Activated T-cell treated with anti-CD3 and anti-CD28 coated beads, Interleukin-2, amount 50 U/mL, for 72 hours (primary cell): ENCODE measurements around the gene ADPRM. TPM values are rescaled to one million over a fixed set of nuclear protein-coding genes. Genes with fewer than 3 reads are reported as not detected.
"Not testable (repeated sequence)": the region's sequence is repeated elsewhere in the genome, so short reads cannot be mapped to it uniquely, and the experiment has no call there.

Source experiments
- ATAC-seq, 2 donors: fragments of 150-1000 bp; cut with Tn5 transposase; replicated peaks in 1 of 2; 2 replicates each; pipeline ENCODE4 v1.10.0; 2021; ENCODE audit warnings: moderate library complexity in 2 of 2, mild to moderate bottlenecking in 1 of 2
- DNase-seq, 2 donors: peaks; one replicate each; pipeline ENCODE4 v3.0.0; 2021 to 2022; ENCODE audit warnings: mixed read lengths in 1 of 2
- H3K27ac Mint-ChIP-seq: one replicate; pipeline ENCODE4 v1.8.0; 2022; ENCODE audit warnings: mild to moderate bottlenecking, moderate library complexity, mixed read lengths
- H3K27me3 Mint-ChIP-seq: one replicate; pipeline ENCODE4 v1.8.0; 2022; ENCODE audit warnings: low read depth, mixed read lengths
- H3K36me3 Mint-ChIP-seq, 2 donors: one replicate each; pipeline ENCODE4 v1.8.0; 2022; ENCODE audit warnings: mixed read lengths in 2 of 2, mild to moderate bottlenecking in 1 of 2; ENCODE audit not compliant: insufficient read depth in 2 of 2
- H3K4me1 Mint-ChIP-seq: one replicate; pipeline ENCODE4 v1.8.0; 2022; ENCODE audit warnings: low read depth, mixed read lengths
- H3K4me3 Mint-ChIP-seq, 2 donors: one replicate each; pipeline ENCODE4 v1.8.0; 2022; ENCODE audit warnings: mild to moderate bottlenecking in 2 of 2, mixed read lengths in 2 of 2, moderate library complexity in 2 of 2
- H3K9me3 Mint-ChIP-seq, 2 donors: one replicate each; pipeline ENCODE4 v1.8.0; 2022; ENCODE audit warnings: mixed read lengths in 2 of 2
- total RNA-seq, 2 donors: library from RNA; stranded (reverse); gene quantifications; one replicate each; pipeline ENCODE4 v1.2.3, GENCODE V29; 2022

Gene ADPRM
- total RNA-seq, 2 donors from 2014 or later: 22.6 to 28.7 TPM

DNA sequence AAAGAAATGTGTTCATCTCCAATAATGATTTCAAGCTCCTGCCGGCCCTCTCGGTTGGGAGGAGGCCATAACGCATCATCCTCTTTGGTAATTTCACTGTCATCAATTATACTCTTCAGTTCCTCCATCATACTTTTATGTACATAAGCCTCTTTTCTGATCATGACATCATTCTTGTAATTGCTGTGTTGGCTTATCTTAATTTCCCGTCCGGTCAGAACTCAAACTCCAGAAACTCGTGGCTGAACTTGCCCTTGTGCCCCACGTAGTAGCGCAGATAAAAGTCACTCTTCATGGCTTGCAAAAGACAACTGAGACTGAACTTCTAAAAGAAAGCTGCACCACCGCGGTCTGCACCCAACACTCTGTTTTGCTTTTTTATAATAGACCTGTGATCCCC, 18.8 kb downstream of the ADPRM start:
- DNase-seq: no peak
- peaks cover 5 to 15% of the 10 kb centered on the region in 2 donors for H3K36me3 Mint-ChIP-seq
- H3K27me3 Mint-ChIP-seq: no peaks in the 10 kb centered on the region
- no peak overlapping the region for H3K4me3 Mint-ChIP-seq
- H3K9me3 Mint-ChIP-seq: no peaks in the 10 kb centered on the region
- ATAC-seq: no peak
- no peak overlapping the region for H3K27ac Mint-ChIP-seq
- peaks cover 12% of the 10 kb centered on the region for H3K4me1 Mint-ChIP-seq

DNA sequence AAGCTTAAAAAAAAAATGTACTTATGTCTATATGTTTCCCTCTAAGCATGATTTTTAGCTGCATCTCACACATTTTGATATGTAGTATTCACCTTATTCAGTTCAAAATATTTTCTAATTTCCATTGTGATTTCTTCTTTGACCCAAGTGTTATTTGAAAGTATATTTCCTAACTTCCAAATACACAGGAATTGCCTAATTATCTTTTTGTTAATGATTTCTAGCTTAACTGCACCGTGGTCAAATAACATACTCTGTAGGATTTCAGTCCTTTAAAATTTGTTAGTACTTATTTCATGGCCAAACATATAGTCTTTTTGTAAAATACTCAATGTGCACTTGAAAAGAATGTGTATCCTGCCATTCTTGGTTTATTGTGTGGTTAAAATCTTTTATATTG, 21.2 kb downstream of the ADPRM start:
- Mint-ChIP-seq H3K36me3 (peaks cover 0 to 5% of the 10 kb centered on the region in 2 donors), H3K9me3 (no peaks in the 10 kb centered on the region), H3K4me1 (peaks cover 12% of the 10 kb centered on the region), H3K27ac (peak overlapping the region; percentile 76), H3K4me3 (no peak overlapping the region), H3K27me3 (no peaks in the 10 kb centered on the region)
- ATAC-seq (no peak), DNase-seq (no peak)

DNA sequence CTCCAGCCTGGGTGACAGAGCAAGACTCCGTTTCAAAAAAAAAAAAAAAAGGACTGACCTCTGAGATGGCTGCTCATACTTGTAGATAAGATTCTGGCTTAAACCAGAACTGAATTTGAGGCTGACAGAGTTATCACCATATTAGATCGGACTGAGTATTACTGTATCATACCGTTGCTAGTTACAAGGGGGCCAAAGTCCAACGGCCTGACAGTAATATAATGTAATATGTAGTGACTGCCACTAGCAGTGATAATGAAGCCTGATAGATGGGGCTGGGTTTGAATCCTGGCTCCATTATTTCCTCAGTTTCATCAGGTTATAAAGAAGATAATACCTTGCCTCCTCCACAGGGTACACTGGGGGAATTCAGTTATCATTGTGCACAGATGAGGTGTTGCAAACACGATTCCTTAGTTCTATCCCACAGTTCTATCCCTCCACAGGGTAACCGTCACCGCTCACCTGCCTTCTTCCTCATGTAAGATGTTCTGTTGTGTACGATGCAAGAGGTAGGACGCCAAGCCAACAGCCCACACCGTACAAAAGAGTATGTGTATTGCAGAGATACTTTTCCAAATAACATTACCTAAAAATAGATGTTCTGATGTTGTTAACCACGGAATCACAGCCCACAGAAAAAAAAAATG, 27.3 kb downstream of the ADPRM start:
- peaks cover 17% of the 10 kb centered on the region for H3K4me1 Mint-ChIP-seq
- no peak overlapping the region for H3K27ac Mint-ChIP-seq

DNA sequence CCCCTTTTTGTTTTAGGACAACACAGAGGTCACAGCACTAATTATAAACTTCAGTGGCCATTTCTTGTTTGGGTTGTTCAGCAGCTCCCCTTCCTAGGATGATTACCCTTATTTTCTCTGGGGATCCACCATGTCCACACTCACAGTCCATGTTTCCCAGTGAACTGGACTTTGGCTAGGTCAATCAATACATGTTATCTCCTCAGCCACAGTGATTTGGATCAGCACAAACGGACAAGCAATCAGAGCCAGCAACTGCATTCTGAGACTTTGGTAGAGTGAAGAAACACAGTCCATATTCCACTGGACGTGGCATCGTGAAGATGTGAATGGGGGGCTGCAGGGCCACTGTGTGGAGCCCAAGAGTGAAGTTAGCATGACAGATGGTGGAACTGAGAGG, 27.9 kb downstream of the ADPRM start:
- peaks cover 22% of the 10 kb centered on the region for H3K4me1 Mint-ChIP-seq
- H3K9me3 Mint-ChIP-seq: no peaks in the 10 kb centered on the region
- no peak for DNase-seq
- no peak overlapping the region for H3K27ac Mint-ChIP-seq
- no peak overlapping the region for H3K4me3 Mint-ChIP-seq
- H3K36me3 Mint-ChIP-seq: no peaks in the 10 kb centered on the region
- no peaks in the 10 kb centered on the region for H3K27me3 Mint-ChIP-seq
- ATAC-seq: no peak

More for the DNA sequence above, 27.3 kb downstream of the ADPRM start:
- no peak for DNase-seq
- no peak for ATAC-seq
- Mint-ChIP-seq H3K27me3 (no peaks in the 10 kb centered on the region), H3K4me3 (no peak overlapping the region), H3K9me3 (no peaks in the 10 kb centered on the region), H3K36me3 (no peaks in the 10 kb centered on the region)

DNA sequence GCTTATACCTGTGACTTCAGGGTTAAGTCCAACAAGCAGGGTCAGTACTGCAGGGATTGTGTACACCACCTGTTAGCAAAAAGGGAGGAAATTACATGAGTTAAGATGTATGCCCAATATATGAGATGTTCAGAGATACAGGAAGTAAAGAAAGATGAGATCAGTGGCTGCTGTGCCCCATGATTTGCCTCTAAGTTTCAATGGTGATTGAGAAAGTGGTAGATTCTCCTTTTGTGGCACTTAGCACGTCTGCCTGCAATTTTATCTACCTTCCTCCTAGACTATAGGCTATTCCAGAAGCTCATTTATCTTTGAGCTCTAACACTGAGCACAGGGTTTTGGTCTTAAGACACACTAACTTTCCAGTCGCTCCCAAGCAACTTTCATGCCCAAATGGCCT, 28.8 kb downstream of the ADPRM start:
- ATAC-seq: no peak
- H3K9me3 Mint-ChIP-seq: no peaks in the 10 kb centered on the region

DNA sequence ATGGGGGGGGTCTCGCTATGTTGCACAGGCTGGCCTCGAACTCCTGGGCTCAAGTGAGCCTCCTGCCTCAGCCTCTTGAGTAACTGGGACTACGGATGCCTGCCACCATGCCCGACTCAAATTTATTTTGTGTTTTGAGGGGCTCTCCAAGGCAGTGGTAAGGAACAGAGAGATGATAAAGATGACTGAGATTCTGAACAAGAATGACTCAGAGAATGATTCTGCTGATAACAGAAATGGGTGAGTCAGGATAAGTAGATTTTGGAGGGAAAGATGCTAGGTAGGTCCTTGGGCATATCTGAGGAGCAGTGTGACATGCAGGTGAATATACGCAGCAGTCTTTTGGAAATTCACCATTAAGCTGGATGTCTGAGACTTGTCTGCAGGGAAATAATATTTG, 29.8 kb downstream of the ADPRM start:
- H3K27ac Mint-ChIP-seq: no peak overlapping the region
- H3K36me3 Mint-ChIP-seq: no peaks in the 10 kb centered on the region
- H3K4me1 Mint-ChIP-seq: peaks cover 30% of the 10 kb centered on the region
- H3K4me3 Mint-ChIP-seq: no peak overlapping the region
- ATAC-seq: peak; percentile 70 to 71
- no peaks in the 10 kb centered on the region for H3K27me3 Mint-ChIP-seq
- H3K9me3 Mint-ChIP-seq: no peaks in the 10 kb centered on the region
- DNase-seq: peak; percentile 8 to 30

More for the DNA sequence above, 28.8 kb downstream of the ADPRM start:
- peaks cover 28% of the 10 kb centered on the region for H3K4me1 Mint-ChIP-seq
- no peak for DNase-seq
- H3K27me3 Mint-ChIP-seq: no peaks in the 10 kb centered on the region
- H3K4me3 Mint-ChIP-seq: no peak overlapping the region
- H3K36me3 Mint-ChIP-seq: no peaks in the 10 kb centered on the region
- no peak overlapping the region for H3K27ac Mint-ChIP-seq

DNA sequence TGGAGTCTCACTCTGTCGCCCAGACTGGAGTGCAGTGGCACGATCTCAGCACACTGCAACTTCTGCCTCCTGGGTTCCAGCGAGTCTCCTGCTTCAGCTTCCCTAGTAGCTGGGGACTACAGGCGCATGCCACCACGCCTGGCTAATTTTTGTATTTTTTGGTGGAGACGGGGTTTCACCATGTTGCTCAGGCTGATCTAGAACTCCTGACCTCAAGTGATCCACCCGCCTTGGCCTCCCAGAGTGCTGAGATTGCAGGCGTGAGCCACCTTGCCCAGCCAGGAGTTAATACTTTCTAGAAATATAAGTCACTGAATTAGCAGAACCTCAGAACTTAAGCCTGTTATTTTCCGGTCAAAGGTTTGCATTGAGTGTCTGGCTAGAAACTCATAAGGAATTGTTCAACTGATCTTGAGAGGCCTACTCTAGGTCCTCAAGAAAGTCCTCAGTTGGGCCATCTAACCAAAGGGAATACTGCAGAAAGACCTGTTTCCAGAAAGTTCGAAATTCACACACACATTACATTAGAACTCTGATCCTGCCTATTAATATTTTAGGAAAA, 31.0 kb downstream of the ADPRM start:
- Mint-ChIP-seq H3K36me3 (no peaks in the 10 kb centered on the region), H3K9me3 (no peaks in the 10 kb centered on the region), H3K27ac (no peak overlapping the region), H3K4me3 (no peak overlapping the region), H3K27me3 (no peaks in the 10 kb centered on the region), H3K4me1 (peaks cover 30% of the 10 kb centered on the region)
- no peak for ATAC-seq
- DNase-seq: no peak

DNA sequence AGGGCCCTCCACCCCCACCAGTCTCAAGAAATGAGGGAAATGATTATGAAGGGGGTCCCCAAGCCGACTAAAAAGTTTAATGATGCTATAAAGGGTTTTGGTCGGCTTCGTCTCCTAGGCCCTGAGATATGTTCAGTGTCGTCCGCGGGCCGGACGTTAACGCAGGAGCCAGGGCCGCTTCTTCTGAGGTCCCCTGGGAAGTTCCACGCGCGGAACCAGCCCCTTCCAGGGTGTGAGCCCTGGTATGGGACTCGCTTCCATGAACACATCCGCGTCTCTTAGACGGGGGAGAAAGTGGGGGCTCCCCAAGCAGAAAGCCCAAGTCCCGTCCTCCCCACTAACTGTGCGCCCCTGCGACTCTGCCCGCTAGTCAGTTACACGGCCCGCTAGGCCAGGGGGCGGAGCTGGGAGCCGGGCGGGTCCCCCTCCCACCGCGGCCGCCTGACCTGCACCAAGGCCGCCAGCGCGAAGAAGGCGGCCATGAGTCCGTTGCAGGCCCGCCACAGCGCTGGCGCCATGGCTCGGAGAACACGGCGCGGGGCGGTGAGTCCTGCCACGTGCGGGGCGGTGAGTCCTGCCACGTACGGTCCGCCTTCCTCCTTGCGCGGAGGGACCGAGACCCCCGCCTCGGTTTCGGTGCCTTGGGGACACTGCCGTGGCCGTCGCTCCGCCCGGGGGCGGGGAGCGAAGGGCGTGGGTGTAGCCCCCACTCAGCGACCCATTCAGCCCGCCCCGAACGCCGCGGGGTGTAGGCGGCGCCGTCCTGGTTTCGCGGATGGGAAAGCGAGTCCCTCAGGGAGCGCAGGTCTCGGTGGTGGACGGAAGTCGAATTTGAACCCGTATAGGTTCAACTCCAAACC, 32.2 kb downstream of the ADPRM start, which contains the start of gene TMEM220:
TMEM220 (minus strand) TSS at position 690 of the 860 bp plus-strand sequence; CDS start at position 518, 172 bp downstream.
- ATAC-seq: peak; percentile 75 to 77
- no peaks in the 10 kb centered on the region for H3K9me3 Mint-ChIP-seq
- H3K27ac Mint-ChIP-seq: peak within 1 kb of the TSS; percentile 54
- DNase-seq: peak; percentile 58 to 61
- no peaks in the 10 kb centered on the region for H3K27me3 Mint-ChIP-seq
- H3K36me3 Mint-ChIP-seq: no peaks in the 10 kb centered on the region
- H3K4me3 Mint-ChIP-seq: peak within 1 kb of the TSS; percentile 91 to 97
- H3K4me1 Mint-ChIP-seq: peaks cover 30% of the 10 kb centered on the region

- not testable (repeated sequence) for H3K36me3 Mint-ChIP-seq, H3K27me3 Mint-ChIP-seq, ATAC-seq, H3K9me3 Mint-ChIP-seq
- peak in 1 of 2 donors; percentile 15 for DNase-seq
- H3K4me3 Mint-ChIP-seq: peak overlapping the region; percentile 91 to 97
- peaks cover 30% of the 10 kb centered on the region for H3K4me1 Mint-ChIP-seq
- H3K27ac Mint-ChIP-seq: peak overlapping the region; percentile 54
Observed at GRCh38 chr17:10730247-10730646, 32.9 kb downstream of the ADPRM start.

- no peak overlapping the region for H3K27ac Mint-ChIP-seq
- no peaks in the 10 kb centered on the region for H3K27me3 Mint-ChIP-seq
- DNase-seq (no peak), ATAC-seq (no peak)
- H3K4me3 Mint-ChIP-seq: peak overlapping the region; percentile 67 to 97
- H3K4me1 Mint-ChIP-seq: peaks cover 28% of the 10 kb centered on the region
- H3K9me3 Mint-ChIP-seq: no peaks in the 10 kb centered on the region
- no peaks in the 10 kb centered on the region for H3K36me3 Mint-ChIP-seq
Observed at GRCh38 chr17:10731408-10731879, 34.0 kb downstream of the ADPRM start.

- not testable (repeated sequence) for H3K4me3 Mint-ChIP-seq, H3K36me3 Mint-ChIP-seq, H3K9me3 Mint-ChIP-seq, H3K27ac Mint-ChIP-seq, H3K27me3 Mint-ChIP-seq, DNase-seq, ATAC-seq
- peaks cover 25% of the 10 kb centered on the region for H3K4me1 Mint-ChIP-seq
Observed at GRCh38 chr17:10732121-10732520, 34.7 kb downstream of the ADPRM start.

DNA sequence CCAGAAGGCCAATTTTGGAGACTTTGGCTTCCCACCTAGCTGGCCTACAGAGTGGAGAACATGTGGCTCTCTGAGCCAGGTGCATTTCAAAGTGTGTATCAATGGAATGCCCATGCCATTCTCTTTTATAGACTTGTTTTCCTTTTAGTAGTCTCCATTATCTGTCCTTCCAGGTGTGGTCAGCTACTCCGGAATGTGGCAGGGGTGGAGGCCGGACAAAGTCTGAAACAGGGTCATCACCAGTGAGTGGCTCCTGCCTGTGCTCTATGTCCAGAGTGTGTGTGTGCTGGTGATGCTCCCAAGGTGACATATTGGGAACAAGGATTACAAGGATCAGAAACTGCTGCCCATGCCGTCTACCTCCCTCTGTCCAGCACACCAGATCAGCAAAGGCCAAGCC, 36.3 kb downstream of the ADPRM start:
- no peak overlapping the region for H3K4me3 Mint-ChIP-seq
- no peak for ATAC-seq
- H3K36me3 Mint-ChIP-seq: no peaks in the 10 kb centered on the region
- no peak overlapping the region for H3K27ac Mint-ChIP-seq
- H3K9me3 Mint-ChIP-seq: no peaks in the 10 kb centered on the region
- H3K27me3 Mint-ChIP-seq: no peaks in the 10 kb centered on the region
- DNase-seq: no peak
- peaks cover 20% of the 10 kb centered on the region for H3K4me1 Mint-ChIP-seq

DNA sequence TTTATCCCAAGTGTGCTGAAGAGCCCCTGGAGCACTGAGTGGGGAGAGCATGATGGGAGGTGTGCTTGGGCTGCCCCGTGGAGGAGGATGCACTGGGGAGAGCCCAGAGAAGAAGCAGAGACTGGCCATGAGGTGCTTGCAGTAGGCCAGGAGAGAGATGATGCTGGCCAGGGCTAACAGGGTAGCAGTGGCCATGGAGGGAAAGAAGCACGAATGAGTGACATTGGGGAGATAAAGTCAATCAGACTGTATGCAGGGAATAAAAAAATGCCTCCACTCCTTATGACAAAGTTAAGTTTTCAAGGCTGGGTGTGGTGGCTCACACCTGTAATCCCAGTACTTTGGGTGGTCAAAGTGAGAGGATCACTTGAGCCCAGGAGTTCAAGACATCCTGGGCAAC, 37.9 kb downstream of the ADPRM start:
- Mint-ChIP-seq H3K4me1 (peaks cover 15% of the 10 kb centered on the region), H3K27me3 (no peaks in the 10 kb centered on the region), H3K27ac (no peak overlapping the region), H3K36me3 (no peaks in the 10 kb centered on the region), H3K9me3 (no peaks in the 10 kb centered on the region), H3K4me3 (no peak overlapping the region)
- ATAC-seq: no peak
- DNase-seq: no peak
